ENCODE data around the gene SELENOI. TPM values are rescaled to one million over a fixed set of nuclear protein-coding genes. Genes with fewer than 3 reads are reported as not detected.

SELENOI gene
- polyA plus RNA-seq, 4 donors: 11.5 to 26.7 (median 24.3) TPM

- peak; percentile 61 to 80 (median 66) for DNase-seq (ENCODE audit: low read depth in 4 of 4, low spot score in 3 of 4)
These were observed 56.0 kb downstream of the SELENOI start, which contains the start of gene DRC1 for GRCh38 chr2:26401739-26402541. DRC1 (plus strand) TSS chr2:26401920; CDS start chr2:26401990, 70 bp downstream.

GRCh38 chr2:26407526-26407925 lies 61.6 kb downstream of the SELENOI start:
- DNase-seq (ENCODE audit: low read depth in 4 of 4, low spot score in 3 of 4): no peak

GRCh38 chr2:26409785-26410184 lies 63.8 kb downstream of the SELENOI start:
- no peak for DNase-seq (ENCODE audit: low read depth in 4 of 4, low spot score in 3 of 4)

- DNase-seq (ENCODE audit: low read depth in 4 of 4, low spot score in 3 of 4): no peak
These were observed 64.9 kb downstream of the SELENOI start for GRCh38 chr2:26410764-26411243.

- no peak for DNase-seq (ENCODE audit: low read depth in 4 of 4, low spot score in 3 of 4)
These were observed 65.5 kb downstream of the SELENOI start for GRCh38 chr2:26411419-26411818.

- no peak for DNase-seq (ENCODE audit: low read depth in 4 of 4, low spot score in 3 of 4)
These were observed 66.2 kb downstream of the SELENOI start for GRCh38 chr2:26412091-26412673.

GRCh38 chr2:26414311-26414710 lies 68.4 kb downstream of the SELENOI start:
- DNase-seq (ENCODE audit: low read depth in 4 of 4, low spot score in 3 of 4): no peak

- no peak for DNase-seq (ENCODE audit: low read depth in 4 of 4, low spot score in 3 of 4)
These were observed 76.0 kb downstream of the SELENOI start for GRCh38 chr2:26421961-26422360.

- DNase-seq (ENCODE audit: low read depth in 4 of 4, low spot score in 3 of 4): no peak
These were observed 77.1 kb downstream of the SELENOI start for GRCh38 chr2:26422947-26423629.

- no peak for DNase-seq (ENCODE audit: low read depth in 4 of 4, low spot score in 3 of 4)
These were observed 77.8 kb downstream of the SELENOI start for GRCh38 chr2:26423750-26424149.

GRCh38 chr2:26424221-26424620 lies 78.3 kb downstream of the SELENOI start:
- no peak for DNase-seq (ENCODE audit: low read depth in 4 of 4, low spot score in 3 of 4)

- no peak for DNase-seq (ENCODE audit: low read depth in 4 of 4, low spot score in 3 of 4)
These were observed 82.9 kb downstream of the SELENOI start for GRCh38 chr2:26428846-26429245.

- DNase-seq (ENCODE audit: low read depth in 4 of 4, low spot score in 3 of 4): no peak
These were observed 84.0 kb downstream of the SELENOI start for GRCh38 chr2:26429779-26430578.

GRCh38 chr2:26430826-26431225 lies 84.9 kb downstream of the SELENOI start:
- no peak for DNase-seq (ENCODE audit: low read depth in 4 of 4, low spot score in 3 of 4)

GRCh38 chr2:26432363-26432762 lies 86.4 kb downstream of the SELENOI start:
- no peak for DNase-seq (ENCODE audit: low read depth in 4 of 4, low spot score in 3 of 4)

GRCh38 chr2:26432859-26433258 lies 86.9 kb downstream of the SELENOI start:
- DNase-seq (ENCODE audit: low read depth in 4 of 4, low spot score in 3 of 4): no peak

- DNase-seq (ENCODE audit: low read depth in 4 of 4, low spot score in 3 of 4): no peak
These were observed 89.2 kb downstream of the SELENOI start for GRCh38 chr2:26435106-26435505.

- no peak for DNase-seq (ENCODE audit: low read depth in 4 of 4, low spot score in 3 of 4)
These were observed 92.6 kb downstream of the SELENOI start for GRCh38 chr2:26438526-26438925.

GRCh38 chr2:26438926-26439325 lies 93.0 kb downstream of the SELENOI start:
- DNase-seq (ENCODE audit: low read depth in 4 of 4, low spot score in 3 of 4): no peak

GRCh38 chr2:26442301-26442700 lies 96.4 kb downstream of the SELENOI start:
- no peak for DNase-seq (ENCODE audit: low read depth in 4 of 4, low spot score in 3 of 4)

GRCh38 chr2:26442707-26443106 lies 96.8 kb downstream of the SELENOI start:
- DNase-seq (ENCODE audit: low read depth in 4 of 4, low spot score in 3 of 4): no peak
